ENCODE measurements around the gene KBTBD3.
"Not testable (repeated sequence)": the region's sequence is repeated elsewhere in the genome, so short reads cannot be mapped to it uniquely, and the experiment has no call there.

Gene KBTBD3

DNA sequence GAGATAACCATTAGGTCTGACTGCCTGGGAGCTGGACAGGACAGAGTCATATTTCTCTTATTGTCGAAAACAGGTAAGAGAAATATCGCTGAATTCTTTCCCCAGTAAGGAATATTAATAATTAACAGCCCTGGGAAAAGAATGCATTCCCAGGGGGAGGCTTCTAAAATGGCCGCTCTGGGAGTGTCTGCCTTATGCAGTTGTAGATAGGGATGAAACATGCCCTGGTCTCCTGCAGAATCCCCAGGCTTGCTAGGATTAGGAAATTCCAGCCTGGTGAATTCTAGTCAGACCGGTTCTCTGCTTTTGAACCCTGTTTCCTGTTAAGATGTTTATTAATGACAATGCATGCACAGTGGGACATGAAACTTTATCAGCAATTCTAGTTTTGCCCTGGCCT lies 74.1 kb downstream of the KBTBD3 start:
- not testable (repeated sequence) for DNase-seq

DNA sequence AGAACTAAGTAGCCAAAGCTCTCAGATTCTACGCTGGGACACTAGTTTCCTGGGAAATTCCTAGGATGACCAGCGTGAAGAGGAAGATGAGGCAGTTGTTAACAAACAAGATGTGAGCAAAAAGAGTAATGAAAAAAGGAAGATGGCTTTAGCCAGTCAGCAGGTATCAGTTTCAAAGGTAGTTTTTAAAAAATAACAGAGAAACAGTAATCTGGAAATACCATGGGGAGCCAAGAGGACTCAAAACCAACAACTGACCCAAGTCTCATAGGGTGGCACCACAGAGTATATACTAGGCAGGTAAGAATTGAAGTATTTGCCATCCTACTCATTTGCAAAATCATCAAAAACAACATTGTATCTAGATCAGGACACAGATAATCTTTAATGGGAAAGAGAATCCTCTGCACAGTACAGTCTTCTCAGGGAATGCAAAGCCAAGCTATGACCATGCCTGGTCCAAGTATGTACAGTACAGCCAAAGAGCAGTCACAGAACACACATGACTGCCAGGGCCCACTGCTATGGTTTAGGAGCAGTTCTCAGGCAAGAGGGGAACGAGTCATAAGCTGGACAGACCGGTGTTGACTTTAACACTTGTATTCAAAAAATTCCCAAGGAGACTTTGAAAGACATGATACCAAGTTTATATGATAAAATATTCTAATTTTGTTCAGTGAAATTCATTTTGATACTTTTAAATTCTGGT lies 75.7 kb downstream of the KBTBD3 start:
- no peak for DNase-seq

Data from NCI-H1436 (cell line).